Measurements from ENCODE around the gene OOEP. TPM values are rescaled to one million over a fixed set of nuclear protein-coding genes. Genes with fewer than 3 reads are reported as not detected.

Gene OOEP
- total RNA-seq, 1 experiment from 2014 or later = 1.1 TPM

GRCh38 chr6:73372516-73372915 lies 2.8 kb upstream of the OOEP start (continued):
- no peak for TF ChIP-seq USF1 (CRISPR knock-in tag; IDR thresholded peaks at IDR 0.05)

- ChIA-PET POLR2A (interaction anchor here (0.7 kb wide), 1 partner anchor 17 kb away, joined by 4 read pairs; no protein-coding TSS in a partner anchor), CTCF (interaction anchor here (0.8 to 1.4 kb wide), 2 partner anchors 17 to 23 kb away, joined by 3 to 6 read pairs; no protein-coding TSS in a partner anchor)
- Mint-ChIP-seq H3K27me3 (ENCODE audit: low read depth) (peaks cover 9% of the 10 kb centered on the region), H3K9me3 (peaks cover 7% of the 10 kb centered on the region; the same call in 1 of the 2 replicates), H3K27ac (no peak overlapping the region), H3K36me3 (no peaks in the 10 kb centered on the region), H3K4me1 (peaks cover 12% of the 10 kb centered on the region), H3K4me3 (no peak overlapping the region)
- DNase-seq (ENCODE audit: low spot score) (no peak), ATAC-seq (no peak)
- no peak for TF ChIP-seq ZNF121 (CRISPR knock-in tag; IDR thresholded peaks at IDR 0.05)
- no peak for TF ChIP-seq MLX (CRISPR knock-in tag; IDR thresholded peaks at IDR 0.05)
- TF ChIP-seq FOXP1 (CRISPR knock-in tag; IDR thresholded peaks at IDR 0.05; ENCODE audit: borderline replicate concordance) = no peak
- no peak for TF ChIP-seq ERG (CRISPR knock-in tag; IDR thresholded peaks at IDR 0.05)
These were observed 2.3 kb upstream of the OOEP start for GRCh38 chr6:73371984-73372383.

- no peak for TF ChIP-seq ELF4 (CRISPR knock-in tag; IDR thresholded peaks at IDR 0.05; ENCODE audit: low read depth)
- no peak for TF ChIP-seq FOXK1 (CRISPR knock-in tag; IDR thresholded peaks at IDR 0.05)
- TF ChIP-seq KAT7 (CRISPR knock-in tag; IDR thresholded peaks at IDR 0.05; ENCODE audit: borderline replicate concordance) = no peak
- TF ChIP-seq ZNF423 (CRISPR knock-in tag; IDR thresholded peaks at IDR 0.05) = no peak
- TF ChIP-seq RORB (CRISPR knock-in tag; IDR thresholded peaks at IDR 0.05) = no peak
- TF ChIP-seq IRF1 (CRISPR knock-in tag; IDR thresholded peaks at IDR 0.05) = no peak
- no peak for TF ChIP-seq FOXJ3 (CRISPR knock-in tag; IDR thresholded peaks at IDR 0.05; ENCODE audit: borderline replicate concordance)
- TF ChIP-seq NR2C2 (CRISPR knock-in tag; IDR thresholded peaks at IDR 0.05) = no peak
- TF ChIP-seq JUN (CRISPR knock-in tag; IDR thresholded peaks at IDR 0.05) = no peak
- CTCF ChIA-PET = interaction anchor here (1.2 kb wide), 1 partner anchor 20 kb away, joined by 3 read pairs; no protein-coding TSS in a partner anchor
- Mint-ChIP-seq H3K4me3 (no peak overlapping the region), H3K36me3 (no peaks in the 10 kb centered on the region), H3K27ac (no peak overlapping the region), H3K4me1 (peaks cover 12% of the 10 kb centered on the region), H3K27me3 (ENCODE audit: low read depth) (peaks cover 9% of the 10 kb centered on the region), H3K9me3 (peaks cover 7% of the 10 kb centered on the region; the same call in 1 of the 2 replicates)
- DNase-seq (ENCODE audit: low spot score) = no peak
- POLR2A ChIA-PET = no interaction called here
- ATAC-seq = no peak
These were observed 540 bp downstream of the OOEP start for GRCh38 chr6:73369157-73369556.

GRCh38 chr6:73368675-73369074 lies 1.0 kb downstream of the OOEP start:
- ChIA-PET POLR2A (no interaction called here), CTCF (interaction anchor here (1.1 to 1.2 kb wide), 3 partner anchors 20 to 83 kb away, joined by 3 to 4 read pairs (median 3); no protein-coding TSS in a partner anchor)
- peaks cover 7% of the 10 kb centered on the region; the same call in 1 of the 2 replicates for H3K9me3 Mint-ChIP-seq
- DNase-seq (ENCODE audit: low spot score) (no peak), ATAC-seq (no peak)
- H3K4me1 Mint-ChIP-seq = peaks cover 12% of the 10 kb centered on the region
- peaks cover 9% of the 10 kb centered on the region for H3K27me3 Mint-ChIP-seq (ENCODE audit: low read depth)
- no peak overlapping the region for H3K4me3 Mint-ChIP-seq
- no peak overlapping the region for H3K27ac Mint-ChIP-seq
- no peaks in the 10 kb centered on the region for H3K36me3 Mint-ChIP-seq
- TF ChIP-seq USF1 (CRISPR knock-in tag; IDR thresholded peaks at IDR 0.05) (no peak), TEAD4 (CRISPR knock-in tag; IDR thresholded peaks at IDR 0.05) (no peak), HMGXB4 (CRISPR knock-in tag; IDR thresholded peaks at IDR 0.05) (no peak), ESRRA (CRISPR knock-in tag; IDR thresholded peaks at IDR 0.05; ENCODE audit: borderline replicate concordance) (no peak), MXD4 (CRISPR knock-in tag; IDR thresholded peaks at IDR 0.05; ENCODE audit: borderline replicate concordance) (no peak), JAZF1 (CRISPR knock-in tag; IDR thresholded peaks at IDR 0.05) (no peak), AR (CRISPR knock-in tag; IDR thresholded peaks at IDR 0.05) (no peak), IRF1 (CRISPR knock-in tag; IDR thresholded peaks at IDR 0.05) (no peak), EMX1 (CRISPR knock-in tag; IDR thresholded peaks at IDR 0.05) (no peak), FOXJ3 (CRISPR knock-in tag; IDR thresholded peaks at IDR 0.05; ENCODE audit: borderline replicate concordance) (no peak)

Data from WTC11 (cell line).